Measurements from ENCODE around the gene DDX23.

DNA sequence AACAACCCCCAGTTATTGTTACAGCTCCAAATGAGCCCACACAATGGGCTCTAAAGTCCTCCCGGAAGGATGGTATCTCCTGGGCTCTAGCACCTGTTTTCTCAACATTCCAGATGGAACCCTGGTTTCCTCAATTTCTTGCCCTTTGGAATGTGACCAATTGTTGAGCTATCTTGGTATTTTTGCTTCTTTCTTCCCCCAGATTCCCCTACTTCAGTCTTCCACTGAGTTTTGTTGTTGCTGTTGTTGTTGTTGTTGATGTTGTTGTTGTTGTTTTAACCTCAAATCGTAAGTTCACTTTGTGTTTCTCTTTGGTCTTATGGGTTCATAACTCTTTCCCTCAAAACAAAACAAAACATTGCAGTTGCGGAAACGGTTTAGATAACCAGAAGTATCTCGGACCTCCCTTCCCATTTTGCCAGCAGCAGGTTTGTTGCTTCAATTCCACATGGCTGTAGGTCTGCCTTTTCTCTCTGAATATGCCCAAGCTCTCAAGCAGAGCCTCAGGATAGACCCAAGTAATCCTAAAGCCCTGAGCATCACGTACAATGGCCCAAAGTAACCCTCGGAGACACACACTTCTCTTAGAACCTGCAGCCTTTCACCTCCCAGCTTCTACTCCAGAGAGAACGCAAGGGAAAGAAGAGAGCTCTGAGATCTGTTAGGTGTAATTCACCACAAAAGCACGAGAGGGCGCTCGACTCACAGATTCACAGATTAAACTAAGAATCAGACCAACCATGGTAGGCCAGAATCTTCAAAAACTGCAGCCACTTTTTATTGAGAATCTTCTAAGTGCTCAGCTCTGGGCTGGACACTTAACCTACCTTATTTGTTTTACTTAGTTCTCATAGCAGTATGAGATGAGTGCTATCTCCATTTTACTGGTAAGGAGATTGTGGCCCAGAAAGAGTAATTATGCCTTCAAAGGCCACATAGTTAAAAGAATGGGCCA lies 1.0 kb upstream of the DDX23 start:
- TF ChIP-seq POLR2A (IDR thresholded peaks at IDR 0.05) (peak in 1 of 4 donors; percentile 2), POLR2AphosphoS5 (IDR thresholded peaks at IDR 0.05) (peak in 1 of 3 donors; percentile 58), EP300 (IDR thresholded peaks at IDR 0.05) (no peak)
- TF ChIP-seq, protein P1, sequence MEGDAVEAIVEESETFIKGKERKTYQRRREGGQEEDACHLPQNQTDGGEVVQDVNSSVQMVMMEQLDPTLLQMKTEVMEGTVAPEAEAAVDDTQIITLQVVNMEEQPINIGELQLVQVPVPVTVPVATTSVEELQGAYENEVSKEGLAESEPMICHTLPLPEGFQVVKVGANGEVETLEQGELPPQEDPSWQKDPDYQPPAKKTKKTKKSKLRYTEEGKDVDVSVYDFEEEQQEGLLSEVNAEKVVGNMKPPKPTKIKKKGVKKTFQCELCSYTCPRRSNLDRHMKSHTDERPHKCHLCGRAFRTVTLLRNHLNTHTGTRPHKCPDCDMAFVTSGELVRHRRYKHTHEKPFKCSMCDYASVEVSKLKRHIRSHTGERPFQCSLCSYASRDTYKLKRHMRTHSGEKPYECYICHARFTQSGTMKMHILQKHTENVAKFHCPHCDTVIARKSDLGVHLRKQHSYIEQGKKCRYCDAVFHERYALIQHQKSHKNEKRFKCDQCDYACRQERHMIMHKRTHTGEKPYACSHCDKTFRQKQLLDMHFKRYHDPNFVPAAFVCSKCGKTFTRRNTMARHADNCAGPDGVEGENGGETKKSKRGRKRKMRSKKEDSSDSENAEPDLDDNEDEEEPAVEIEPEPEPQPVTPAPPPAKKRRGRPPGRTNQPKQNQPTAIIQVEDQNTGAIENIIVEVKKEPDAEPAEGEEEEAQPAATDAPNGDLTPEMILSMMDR (IDR thresholded peaks at IDR 0.05): peak in 5 of 7 experiments; percentile 83 to 98 (median 92)
